Panc1 (cell line): Measurements from ENCODE around the gene TMEM239. TPM values are rescaled to one million over a fixed set of nuclear protein-coding genes. Genes with fewer than 3 reads are reported as not detected.

Experiments
- ATAC-seq: fragments of 200-7000 bp; cut with Tn5 transposase; 2 replicates; pipeline ENCODE4 v1.9.1; 2020; ENCODE audit warnings: mild to moderate bottlenecking, moderate library complexity
- BruUV-seq: library from RNA; stranded (reverse); fragments of 400-500 nt; replicated peaks from 2 replicates; lab custom pipeline; 2021; lab: Mats Ljungman, UMichigan
- CTCF ChIA-PET: fragments of 300-600 bp; sonication (Branson Sonifier 250); formaldehyde crosslinking; loops from one replicate; lab custom pipeline; 2022; ENCODE audit warnings: antibody characterized with exemption; lab: Charles Lee
- POLR2A ChIA-PET: fragments of 300-600 bp; sonication (Branson Sonifier 250); formaldehyde crosslinking; loops from one replicate; lab custom pipeline; 2022; ENCODE audit warnings: antibody characterized with exemption; lab: Charles Lee
- DNase-seq: peaks from one replicate; pipeline ENCODE4 v3.0.0-alpha.2; 2010; ENCODE audit warnings: low read depth, low spot score
- H3K27ac ChIP-seq: 2 replicates; pipeline ENCODE4 v1.5.1; 2011; ENCODE audit warnings: mild to moderate bottlenecking, low read length, inconsistent platforms
- H3K27me3 ChIP-seq: fragments of 200-500 bp; sonication (Bioruptor generic); 2 replicates; pipeline ENCODE4 v1.6.0; 2014; ENCODE audit warnings: low read length, inconsistent platforms; ENCODE audit not compliant: control insufficient read depth, insufficient read depth
- H3K36me3 ChIP-seq: fragments of 200-500 bp; sonication (Bioruptor generic); 2 replicates; pipeline ENCODE4 v1.5.1; 2014; ENCODE audit warnings: inconsistent platforms, mild to moderate bottlenecking, low read length, moderate library complexity; ENCODE audit not compliant: control insufficient read depth, insufficient read depth
- H3K4me1 ChIP-seq: 2 replicates; pipeline ENCODE4 v1.5.1; 2011; ENCODE audit warnings: inconsistent platforms, mild to moderate bottlenecking, low read length, moderate library complexity; ENCODE audit not compliant: control insufficient read depth, insufficient read depth
- H3K4me3 ChIP-seq, 2 experiments: 2 replicates each; pipeline ENCODE4 v1.5.1; 2011 to 2012; ENCODE audit warnings: low read depth in 2 of 2, low read length in 2 of 2, mild to moderate bottlenecking in 2 of 2, inconsistent platforms in 1 of 2, moderate library complexity in 1 of 2
- H3K9me3 ChIP-seq: fragments of 200-500 bp; sonication (Bioruptor generic); 2 replicates; pipeline ENCODE4 v1.5.1; 2014; ENCODE audit warnings: low read depth, mild to moderate bottlenecking, inconsistent platforms, low read length, moderate library complexity; ENCODE audit not compliant: control insufficient read depth, insufficient read depth
- CTCF ChIP-seq: fragments of 450-650 bp; IDR thresholded peaks from 2 replicates; pipeline ENCODE4 v1.5.1; 2017; ENCODE audit warnings: mild to moderate bottlenecking
- POLR2AphosphoS5 ChIP-seq: IDR thresholded peaks from 2 replicates; pipeline ENCODE4 v1.6.1; 2012; ENCODE audit warnings: mild to moderate bottlenecking, low read depth, low read length, moderate library complexity
- SIN3A ChIP-seq: IDR thresholded peaks from 2 replicates; pipeline ENCODE4 v1.6.1; 2012; ENCODE audit warnings: low read depth, mild to moderate bottlenecking, low read length, moderate library complexity, borderline replicate concordance; ENCODE audit not compliant: insufficient read depth
- TCF7L2 ChIP-seq: IDR thresholded peaks from 2 replicates; pipeline ENCODE4 v1.6.1; 2011; ENCODE audit warnings: mild to moderate bottlenecking, low read depth, low read length, inconsistent platforms
- in situ Hi-C: cut with HindIII; loops from 2 replicates; pipeline ENCODE4 v1.10.0; 2016; ENCODE audit warnings: low sequenced_read_pairs, low pct_unique_long_range_greater_than_20kb
- intact Hi-C: fragments of 100-400 bp; cut with micrococcal nuclease; formaldehyde crosslinking; loops from one replicate; pipeline ENCODE4 v1.10.0; 2022; ENCODE audit not compliant: unreplicated experiment
- total RNA-seq: library from RNA; stranded (reverse); gene quantifications from one replicate; pipeline ENCODE4 v1.2.1, GENCODE V29; 2021; ENCODE audit not compliant: unreplicated experiment
- TF ChIP-seq, protein P1 (sequence below), 2 experiments: IDR thresholded peaks; 2 replicates each; pipeline ENCODE4 v1.6.1; 2011 to 2012; ENCODE audit warnings: low read depth in 2 of 2, control low read depth in 1 of 2, low read length in 1 of 2, mild to moderate bottlenecking in 1 of 2, moderate library complexity in 1 of 2; ENCODE audit not compliant: insufficient read depth in 1 of 2

The TMEM239 gene
- total RNA-seq, 1 experiment from 2014 or later, result not detected

- ChIA-PET CTCF (interaction anchor here (0.6 kb wide), 1 partner anchor 78 kb away, joined by 5 read pairs; no protein-coding TSS in a partner anchor), POLR2A (interaction anchor here (0.5 kb wide), 1 partner anchor 187 kb away, joined by 4 read pairs; no protein-coding TSS in a partner anchor)
- H3K4me1 ChIP-seq, result no peaks in the 10 kb centered on the region
- TF ChIP-seq TCF7L2, result no peak
- TF ChIP-seq, protein P1, sequence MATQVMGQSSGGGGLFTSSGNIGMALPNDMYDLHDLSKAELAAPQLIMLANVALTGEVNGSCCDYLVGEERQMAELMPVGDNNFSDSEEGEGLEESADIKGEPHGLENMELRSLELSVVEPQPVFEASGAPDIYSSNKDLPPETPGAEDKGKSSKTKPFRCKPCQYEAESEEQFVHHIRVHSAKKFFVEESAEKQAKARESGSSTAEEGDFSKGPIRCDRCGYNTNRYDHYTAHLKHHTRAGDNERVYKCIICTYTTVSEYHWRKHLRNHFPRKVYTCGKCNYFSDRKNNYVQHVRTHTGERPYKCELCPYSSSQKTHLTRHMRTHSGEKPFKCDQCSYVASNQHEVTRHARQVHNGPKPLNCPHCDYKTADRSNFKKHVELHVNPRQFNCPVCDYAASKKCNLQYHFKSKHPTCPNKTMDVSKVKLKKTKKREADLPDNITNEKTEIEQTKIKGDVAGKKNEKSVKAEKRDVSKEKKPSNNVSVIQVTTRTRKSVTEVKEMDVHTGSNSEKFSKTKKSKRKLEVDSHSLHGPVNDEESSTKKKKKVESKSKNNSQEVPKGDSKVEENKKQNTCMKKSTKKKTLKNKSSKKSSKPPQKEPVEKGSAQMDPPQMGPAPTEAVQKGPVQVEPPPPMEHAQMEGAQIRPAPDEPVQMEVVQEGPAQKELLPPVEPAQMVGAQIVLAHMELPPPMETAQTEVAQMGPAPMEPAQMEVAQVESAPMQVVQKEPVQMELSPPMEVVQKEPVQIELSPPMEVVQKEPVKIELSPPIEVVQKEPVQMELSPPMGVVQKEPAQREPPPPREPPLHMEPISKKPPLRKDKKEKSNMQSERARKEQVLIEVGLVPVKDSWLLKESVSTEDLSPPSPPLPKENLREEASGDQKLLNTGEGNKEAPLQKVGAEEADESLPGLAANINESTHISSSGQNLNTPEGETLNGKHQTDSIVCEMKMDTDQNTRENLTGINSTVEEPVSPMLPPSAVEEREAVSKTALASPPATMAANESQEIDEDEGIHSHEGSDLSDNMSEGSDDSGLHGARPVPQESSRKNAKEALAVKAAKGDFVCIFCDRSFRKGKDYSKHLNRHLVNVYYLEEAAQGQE (IDR thresholded peaks at IDR 0.05; ENCODE audit: insufficient read depth in 1 of 2, low read depth in 2 of 2, low read length in 1 of 2), result no peak
- TF ChIP-seq SIN3A, result no peak
- no peak for TF ChIP-seq POLR2AphosphoS5
- no peak for TF ChIP-seq CTCF
- BruUV-seq, result no TSS peak
- H3K4me3 ChIP-seq, result no peak overlapping the region
- H3K27ac ChIP-seq, result no peak overlapping the region
- H3K9me3 ChIP-seq, result no peaks in the 10 kb centered on the region
- DNase-seq, result no peak
- no peak for ATAC-seq
- intact Hi-C loops, result no loop called here
- no peaks in the 10 kb centered on the region for H3K36me3 ChIP-seq
- in situ Hi-C loops, result no loop called here
- H3K27me3 ChIP-seq, result no peaks in the 10 kb centered on the region
Observed at GRCh38 chr20:2838170-2838797, 22.1 kb downstream of the TMEM239 start.

GRCh38 chr20:2838847-2839671 is 22.9 kb downstream of the TMEM239 start:
- TSS peak; percentile 59 for BruUV-seq
- ChIA-PET POLR2A (interaction anchor here (0.5 kb wide), 2 partner anchors 88 to 187 kb away, joined by 4 to 6 read pairs; no protein-coding TSS in a partner anchor), CTCF (no interaction called here)
- H3K27me3 ChIP-seq, result no peaks in the 10 kb centered on the region
- H3K36me3 ChIP-seq, result no peaks in the 10 kb centered on the region
- H3K27ac ChIP-seq, result no peak overlapping the region; the same call in 1 of the 2 replicates
- ATAC-seq, result no peak
- in situ Hi-C loops, result no loop called here
- intact Hi-C loops, result no loop called here
- DNase-seq, result no peak
- peak overlapping the region in 1 of 2 experiments; percentile 85; a peak in 1 of 4 replicates for H3K4me3 ChIP-seq
- TF ChIP-seq, protein P1 (IDR thresholded peaks at IDR 0.05; ENCODE audit: insufficient read depth in 1 of 2, low read depth in 2 of 2, low read length in 1 of 2), result no peak
- TF ChIP-seq CTCF, result no peak
- no peak for TF ChIP-seq TCF7L2
- TF ChIP-seq SIN3A, result no peak
- TF ChIP-seq POLR2AphosphoS5, result no peak
- H3K4me1 ChIP-seq, result no peaks in the 10 kb centered on the region
- no peaks in the 10 kb centered on the region for H3K9me3 ChIP-seq
